Measurements from ENCODE around the gene MAP7. TPM values are rescaled to one million over a fixed set of nuclear protein-coding genes. Genes with fewer than 3 reads are reported as not detected.

Gene MAP7
- total and polyA plus RNA-seq, 11 donors, result 0.86 to 3.2 (median 2.1) TPM

DNA sequence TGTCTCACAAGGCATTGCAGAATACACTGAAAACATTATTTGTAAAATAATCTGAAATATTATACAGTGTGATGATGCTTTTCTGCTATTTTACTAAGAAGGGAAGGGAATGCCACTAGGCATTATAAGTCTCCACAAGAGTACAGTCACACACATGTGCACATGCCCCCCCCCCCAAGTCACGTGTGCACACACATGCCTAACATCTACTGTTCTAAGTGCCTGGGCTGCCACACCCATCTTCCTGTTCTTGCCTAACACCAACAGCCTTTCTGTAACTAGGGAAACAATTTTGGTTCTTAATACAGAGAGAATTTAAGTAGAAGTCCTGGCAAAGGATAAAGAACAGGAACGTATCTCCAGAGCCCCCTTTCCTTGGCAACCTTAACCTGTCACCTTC, 202.4 kb downstream of the MAP7 start:
- 46 to 71% (median 63%) methylated on average over 2 of the region's 2 CpGs for WGBS, 4 donors
- H3K4me3 ChIP-seq, result no peak overlapping the region
- no peaks in the 10 kb centered on the region for H3K9me3 ChIP-seq
- no peaks in the 10 kb centered on the region for H3K27me3 ChIP-seq
- DNase-seq (no peak), ATAC-seq (no peak)
- TF ChIP-seq, protein P1, sequence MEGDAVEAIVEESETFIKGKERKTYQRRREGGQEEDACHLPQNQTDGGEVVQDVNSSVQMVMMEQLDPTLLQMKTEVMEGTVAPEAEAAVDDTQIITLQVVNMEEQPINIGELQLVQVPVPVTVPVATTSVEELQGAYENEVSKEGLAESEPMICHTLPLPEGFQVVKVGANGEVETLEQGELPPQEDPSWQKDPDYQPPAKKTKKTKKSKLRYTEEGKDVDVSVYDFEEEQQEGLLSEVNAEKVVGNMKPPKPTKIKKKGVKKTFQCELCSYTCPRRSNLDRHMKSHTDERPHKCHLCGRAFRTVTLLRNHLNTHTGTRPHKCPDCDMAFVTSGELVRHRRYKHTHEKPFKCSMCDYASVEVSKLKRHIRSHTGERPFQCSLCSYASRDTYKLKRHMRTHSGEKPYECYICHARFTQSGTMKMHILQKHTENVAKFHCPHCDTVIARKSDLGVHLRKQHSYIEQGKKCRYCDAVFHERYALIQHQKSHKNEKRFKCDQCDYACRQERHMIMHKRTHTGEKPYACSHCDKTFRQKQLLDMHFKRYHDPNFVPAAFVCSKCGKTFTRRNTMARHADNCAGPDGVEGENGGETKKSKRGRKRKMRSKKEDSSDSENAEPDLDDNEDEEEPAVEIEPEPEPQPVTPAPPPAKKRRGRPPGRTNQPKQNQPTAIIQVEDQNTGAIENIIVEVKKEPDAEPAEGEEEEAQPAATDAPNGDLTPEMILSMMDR (IDR thresholded peaks at IDR 0.05), result no peak
- no peak for TF ChIP-seq POLR2A (IDR thresholded peaks at IDR 0.05)
- H3K27ac ChIP-seq, result no peak overlapping the region
- no peaks in the 10 kb centered on the region for H3K4me1 ChIP-seq
- H3K36me3 ChIP-seq, result peaks cover 0 to 2% (median 0%) of the 10 kb centered on the region in 9 donors
- intact Hi-C loops (cut with DNase I), result no loop called here

GRCh38 chr6:136345145-136345544, 205.1 kb downstream of the MAP7 start:
- no peaks in the 10 kb centered on the region for H3K4me1 ChIP-seq
- DNase-seq (no peak), ATAC-seq (no peak)
- 85 to 95% (median 93%) methylated on average over 2 of the region's 2 CpGs for WGBS, 4 donors
- no peaks in the 10 kb centered on the region for H3K9me3 ChIP-seq
- intact Hi-C loops (cut with DNase I), result no loop called here
- H3K36me3 ChIP-seq, result peaks cover 0 to 2% (median 0%) of the 10 kb centered on the region in 9 donors
- no peaks in the 10 kb centered on the region for H3K27me3 ChIP-seq
- TF ChIP-seq, protein P1 (IDR thresholded peaks at IDR 0.05), result no peak
- TF ChIP-seq POLR2A (IDR thresholded peaks at IDR 0.05), result no peak
- H3K27ac ChIP-seq, result no peak overlapping the region
- H3K4me3 ChIP-seq, result no peak overlapping the region

DNA sequence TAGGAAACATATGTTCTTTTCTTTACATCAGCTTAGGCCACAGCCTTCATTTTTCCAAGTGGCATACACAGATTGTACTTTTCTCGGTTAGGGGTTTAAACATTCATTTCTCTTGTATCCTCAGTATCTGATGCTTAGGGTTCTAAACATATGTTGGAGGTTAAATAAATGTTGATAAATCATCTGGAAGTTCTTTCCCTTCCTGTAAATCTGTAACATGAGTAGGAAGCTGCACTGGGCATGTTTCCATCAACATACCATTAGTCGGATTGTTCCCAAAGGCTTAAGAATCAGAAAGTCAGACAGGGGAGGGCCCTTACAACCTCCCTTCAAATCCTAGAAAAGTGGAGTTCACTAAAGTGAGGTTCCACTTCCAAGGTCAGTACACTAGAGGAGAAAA, 205.8 kb downstream of the MAP7 start:
- H3K27ac ChIP-seq, result no peak overlapping the region
- ATAC-seq (no peak), DNase-seq (no peak)
- peaks cover 0 to 2% (median 0%) of the 10 kb centered on the region in 9 donors for H3K36me3 ChIP-seq
- no peak overlapping the region for H3K4me3 ChIP-seq
- WGBS, 4 donors, result 64 to 78% (median 75%) methylated on average over 2 of the region's 2 CpGs
- no peak for TF ChIP-seq POLR2A (IDR thresholded peaks at IDR 0.05)
- TF ChIP-seq, protein P1 (IDR thresholded peaks at IDR 0.05), result no peak
- no peaks in the 10 kb centered on the region for H3K4me1 ChIP-seq
- H3K27me3 ChIP-seq, result no peaks in the 10 kb centered on the region
- no peaks in the 10 kb centered on the region for H3K9me3 ChIP-seq
- intact Hi-C loops (cut with DNase I), result no loop called here

DNA sequence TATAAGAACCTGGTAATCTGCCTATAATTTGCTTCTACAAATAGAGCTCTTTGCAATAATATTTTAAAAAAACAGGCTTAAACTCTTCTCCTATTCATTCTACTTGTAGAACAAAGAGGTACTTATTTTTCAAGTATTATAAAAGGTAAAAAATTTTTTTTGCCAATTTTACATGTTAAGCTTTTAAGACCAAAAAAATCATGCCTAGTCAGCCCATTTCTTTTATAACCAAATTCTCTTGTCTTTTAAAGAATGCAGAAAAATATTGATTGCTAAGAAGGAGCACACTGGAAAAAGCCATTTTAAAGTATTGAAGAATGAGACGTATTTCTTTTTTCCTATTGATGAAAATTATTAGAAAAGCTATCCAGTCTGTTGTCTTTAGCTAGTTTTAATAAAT, 206.5 kb downstream of the MAP7 start:
- Histone ChIP-seq H3K36me3 (peaks cover 0 to 2% (median 0%) of the 10 kb centered on the region in 9 donors), H3K27me3 (no peaks in the 10 kb centered on the region), H3K9me3 (no peaks in the 10 kb centered on the region), H3K4me3 (no peak overlapping the region), H3K27ac (no peak overlapping the region), H3K4me1 (no peaks in the 10 kb centered on the region)
- DNase-seq, result no peak
- 88 to 93% (median 89%) methylated on average over 1 of the region's 1 CpG for WGBS, 4 donors
- intact Hi-C loops (cut with DNase I), result no loop called here
- ATAC-seq, result no peak
- TF ChIP-seq, protein P1 (IDR thresholded peaks at IDR 0.05), result no peak
- TF ChIP-seq POLR2A (IDR thresholded peaks at IDR 0.05), result no peak

All from heart left ventricle (tissue), 16 donors.